ENCODE data around the gene COL4A2.
"Not testable (repeated sequence)": the region's sequence is repeated elsewhere in the genome, so short reads cannot be mapped to it uniquely, and the experiment has no call there.

The COL4A2 gene

DNA sequence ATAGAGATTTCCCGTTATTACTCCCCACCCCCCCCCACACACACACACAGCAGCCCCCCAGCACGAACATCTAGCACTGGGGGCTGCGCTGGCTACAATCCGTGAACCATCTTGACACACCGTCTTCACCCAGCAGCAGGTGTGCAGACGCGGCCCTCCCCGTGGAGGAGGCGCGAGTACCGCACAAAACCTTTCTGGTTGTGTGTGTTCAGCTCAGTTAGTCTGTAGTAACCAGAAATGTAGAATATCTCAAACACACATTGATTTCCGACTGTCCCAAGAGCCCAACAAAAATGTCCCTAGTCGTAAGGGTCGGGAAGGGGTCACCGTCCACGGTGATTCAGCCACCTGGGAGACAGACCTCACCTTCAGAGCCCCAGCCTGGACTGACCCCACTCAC, 131.7 kb downstream of the COL4A2 start:
- DNase-seq (ENCODE audit: low read depth), result no peak

DNA sequence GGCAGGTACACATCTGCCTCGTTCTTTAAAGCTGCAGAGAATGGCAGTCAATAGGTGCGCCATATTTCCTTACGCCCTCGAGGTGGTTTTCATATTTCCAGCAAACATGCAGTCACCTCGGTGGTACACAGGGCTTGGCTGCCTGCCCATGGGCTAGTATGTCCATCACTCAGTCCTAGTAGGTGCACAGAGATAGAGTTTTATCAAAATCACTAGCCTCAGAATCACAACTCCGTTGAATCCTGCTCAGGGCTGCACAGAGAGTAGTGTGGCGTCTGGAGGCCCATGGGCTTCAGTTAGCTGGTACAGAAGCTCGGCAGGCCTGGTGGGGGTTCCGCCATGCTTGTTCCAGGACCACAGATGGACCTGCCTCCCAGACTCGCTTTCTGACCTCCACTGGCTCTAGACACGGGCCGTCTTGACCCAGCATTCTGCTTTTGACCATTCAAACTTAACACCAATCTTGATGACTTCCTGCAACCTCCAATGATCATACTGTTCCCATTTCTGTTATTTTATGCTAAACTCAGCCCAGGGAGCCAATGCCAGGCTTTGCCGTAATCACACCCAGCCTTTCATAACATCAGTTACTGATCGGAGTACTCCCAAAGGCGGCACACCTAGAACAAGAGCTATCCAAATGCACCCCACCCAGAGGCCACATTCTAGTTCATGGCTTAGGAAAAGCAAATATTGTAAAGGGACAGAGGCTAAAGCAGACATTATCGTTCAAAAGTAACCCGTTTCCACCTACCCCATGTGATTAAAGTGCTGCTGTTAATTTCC, 134.1 kb downstream of the COL4A2 start:
- no peak for DNase-seq (ENCODE audit: low read depth)

DNA sequence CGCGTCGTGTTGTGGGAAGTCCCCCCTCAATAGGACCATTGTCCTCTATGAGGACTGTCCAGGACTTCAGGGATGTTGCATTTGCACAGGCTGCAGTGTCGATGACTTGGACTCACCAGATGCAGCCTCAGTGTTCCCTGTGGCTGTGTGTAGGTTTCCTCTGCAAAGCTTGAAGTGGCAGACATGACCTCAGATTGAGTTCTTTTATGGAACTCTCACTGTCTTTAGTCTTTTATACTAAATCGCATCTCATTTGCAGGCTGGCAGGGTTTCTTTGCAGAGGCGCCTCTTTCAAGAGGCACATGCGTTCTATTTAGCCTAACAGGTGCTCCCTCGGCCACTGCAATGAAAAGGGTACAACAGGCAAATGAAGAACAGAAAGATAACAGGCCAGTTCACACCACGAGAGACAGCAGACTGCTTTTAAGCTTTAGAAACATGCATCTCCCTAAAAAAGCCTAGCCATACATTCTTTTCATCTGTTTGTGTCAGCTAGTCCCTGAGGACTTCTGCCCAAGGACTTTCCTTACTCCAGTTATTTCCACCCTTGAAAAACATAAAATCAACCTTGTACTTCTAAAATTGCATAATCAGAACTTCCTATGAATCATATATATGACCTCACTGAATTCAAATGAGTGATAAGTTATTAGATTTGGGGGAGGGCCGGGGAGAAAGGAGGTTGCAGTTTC, 136.0 kb downstream of the COL4A2 start:
- DNase-seq (ENCODE audit: low read depth), result no peak

DNA sequence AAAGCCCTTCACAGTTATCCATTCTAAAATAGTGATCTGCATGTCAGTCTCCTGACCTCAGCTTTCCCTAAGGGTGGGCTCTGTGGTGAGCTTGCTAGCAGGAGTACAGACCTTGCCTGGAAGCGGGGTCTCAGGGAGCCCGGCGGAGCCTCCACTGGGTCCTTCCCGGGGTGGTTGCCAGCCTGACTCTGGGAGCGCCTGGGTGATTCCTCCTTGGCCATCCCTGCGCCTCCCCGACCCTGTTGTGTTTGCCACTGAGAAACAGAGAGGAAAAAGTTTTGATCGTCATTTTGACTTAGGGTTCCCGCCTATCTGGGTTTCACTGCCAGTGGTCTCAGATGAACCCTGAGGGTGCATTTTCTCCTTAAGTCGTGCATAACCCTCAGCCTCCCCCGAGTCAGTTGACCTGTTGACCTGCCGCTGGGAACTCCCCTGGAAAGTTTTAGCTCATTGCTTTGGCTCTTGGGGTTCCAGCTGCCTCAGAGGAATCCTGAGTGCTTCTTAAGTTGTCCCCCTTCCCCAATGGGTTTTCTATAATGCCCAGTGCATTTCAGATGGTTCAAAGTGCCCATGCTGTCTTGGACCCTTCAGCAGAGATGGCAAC, 136.6 kb downstream of the COL4A2 start:
- no peak for DNase-seq (ENCODE audit: low read depth)

GRCh38 chr13:110444226-110444653, 137.2 kb downstream of the COL4A2 start:
- no peak for DNase-seq (ENCODE audit: low read depth)

DNA sequence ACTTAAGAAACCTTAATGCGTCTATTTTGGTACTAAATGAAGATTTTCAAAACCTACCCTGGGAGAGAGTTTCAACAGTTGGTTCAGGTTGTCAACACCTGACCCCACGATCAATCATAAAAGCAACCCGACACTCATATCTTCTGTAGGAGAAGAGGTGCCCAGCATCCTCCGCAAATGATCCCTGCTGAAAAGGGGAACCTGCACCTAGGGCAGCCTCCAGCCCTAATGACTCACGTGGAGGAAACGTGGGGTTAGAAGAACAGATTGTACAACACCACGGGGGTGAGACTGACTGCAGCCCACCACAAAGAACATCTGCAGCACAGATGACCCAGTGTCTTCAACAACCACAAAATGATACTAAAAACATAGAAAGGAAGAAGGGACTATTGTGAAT, 138.1 kb downstream of the COL4A2 start:
- DNase-seq (ENCODE audit: low read depth), result no peak

GRCh38 chr13:110445722-110446574, 138.9 kb downstream of the COL4A2 start:
- DNase-seq (ENCODE audit: low read depth), result no peak

DNA sequence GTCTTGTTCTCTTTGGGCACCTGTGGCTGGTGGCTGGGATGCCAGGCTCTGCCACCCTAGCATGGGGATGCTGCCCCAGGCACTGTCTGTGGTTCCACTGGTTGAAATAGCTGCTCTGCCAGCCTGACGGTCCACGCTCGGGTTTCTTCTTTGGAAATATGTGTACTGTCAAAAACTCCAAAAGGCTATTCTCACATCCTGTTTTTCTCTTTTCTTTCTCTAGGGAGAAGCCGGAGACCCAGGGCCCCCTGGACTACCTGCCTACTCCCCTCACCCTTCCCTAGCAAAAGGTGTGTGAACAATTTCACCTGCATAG, 139.4 kb downstream of the COL4A2 start:
- no peak for DNase-seq (ENCODE audit: low read depth)

DNA sequence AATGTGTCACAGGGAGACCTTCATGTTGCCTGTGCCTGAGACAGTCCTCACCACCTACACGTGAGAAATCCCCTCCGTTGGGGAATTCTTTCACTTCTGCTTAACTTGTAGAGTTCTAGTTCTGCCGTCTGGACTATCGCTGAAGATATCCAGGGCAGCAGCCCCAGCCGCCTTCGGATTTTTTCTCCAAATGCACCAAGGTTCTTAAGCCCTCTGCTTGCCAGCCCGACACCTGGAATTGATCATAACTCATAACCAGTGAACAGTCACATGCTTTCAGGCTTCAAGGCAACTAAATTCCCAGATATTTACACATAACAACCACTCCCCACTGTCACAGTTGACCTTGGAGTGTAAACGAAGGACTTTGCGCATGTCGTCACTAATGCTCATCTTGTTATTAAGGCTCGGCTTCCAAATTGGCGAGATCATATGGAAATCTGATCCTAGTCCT, 140.0 kb downstream of the COL4A2 start:
- no peak for DNase-seq (ENCODE audit: low read depth)

DNA sequence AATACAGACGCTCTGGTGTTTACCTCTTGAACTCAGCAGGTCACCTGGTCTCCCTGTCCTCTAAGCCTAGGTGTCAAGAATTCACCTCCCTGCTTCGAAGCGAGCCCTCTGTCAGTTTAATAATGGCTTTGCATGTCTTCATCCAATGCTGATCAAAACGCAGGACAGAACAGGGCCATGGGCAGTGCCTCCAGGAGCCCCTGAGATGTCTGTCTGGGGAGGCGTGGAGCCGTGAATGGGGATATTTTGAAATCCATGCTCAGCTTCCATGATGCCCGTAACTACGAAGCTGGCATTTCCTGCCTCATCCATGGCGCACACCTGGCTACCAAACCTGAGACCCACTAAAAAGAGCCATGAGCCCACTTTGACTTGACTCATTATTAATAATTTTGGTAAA, 140.7 kb downstream of the COL4A2 start:
- no peak for DNase-seq (ENCODE audit: low read depth)

- no peak for DNase-seq (ENCODE audit: low read depth)
Measured at GRCh38 chr13:110448230-110448629, 141.1 kb downstream of the COL4A2 start.

DNA sequence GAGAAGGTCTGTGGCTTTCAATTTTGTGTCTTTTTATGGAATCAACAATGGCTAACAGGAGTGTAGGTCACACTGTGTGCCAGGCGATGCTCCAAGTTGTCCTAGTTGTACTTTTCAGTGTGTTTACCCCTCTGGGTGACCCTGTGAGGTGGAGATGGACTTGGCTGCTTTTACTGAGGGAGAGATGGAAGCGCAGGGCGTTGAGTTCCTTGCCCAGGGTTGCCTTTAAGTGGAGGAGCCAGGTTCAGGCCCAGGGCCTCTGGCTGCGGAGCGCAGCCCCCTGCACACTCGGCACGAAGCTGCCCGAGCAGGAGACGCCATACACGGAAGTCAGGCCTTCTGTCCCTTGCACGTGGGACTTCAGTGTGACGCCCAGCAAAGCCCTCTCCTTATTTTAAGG, 141.6 kb downstream of the COL4A2 start:
- DNase-seq (ENCODE audit: low read depth), result no peak

DNA sequence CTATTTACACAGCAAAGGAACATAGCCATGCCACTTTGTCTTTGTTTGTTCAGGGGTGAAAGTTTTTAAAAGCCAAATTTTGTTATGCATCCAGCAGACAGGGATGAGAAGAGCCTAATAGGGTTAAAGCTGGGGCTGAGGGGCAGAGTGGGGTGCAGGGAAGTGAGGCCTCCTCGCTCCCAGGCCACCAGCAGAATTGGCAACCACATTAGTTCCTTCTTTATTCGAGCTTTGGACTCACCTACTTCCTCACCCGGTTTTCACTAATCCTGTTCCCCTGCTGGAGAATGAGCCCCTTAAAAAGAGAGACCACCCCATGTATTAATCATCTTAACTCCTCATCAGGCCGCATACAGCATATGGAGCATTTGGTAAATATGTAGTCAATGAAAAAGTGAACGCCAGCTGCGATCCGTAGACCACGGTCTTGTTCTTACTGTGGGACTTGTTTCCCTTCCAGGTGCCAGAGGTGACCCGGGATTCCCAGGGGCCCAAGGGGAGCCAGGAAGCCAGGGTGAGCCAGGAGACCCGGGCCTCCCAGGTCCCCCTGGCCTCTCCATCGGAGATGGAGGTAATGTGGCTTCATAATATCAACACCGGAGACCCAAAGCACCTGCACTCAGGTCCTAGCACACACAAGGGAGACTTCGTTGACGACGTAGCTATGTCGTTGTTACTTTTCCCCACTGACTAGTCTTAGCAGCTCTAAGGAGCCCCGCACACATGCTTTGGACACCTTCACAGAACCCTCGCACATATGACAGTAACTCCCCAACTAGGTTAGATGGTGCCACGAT, 142.3 kb downstream of the COL4A2 start:
- DNase-seq (ENCODE audit: low read depth), result no peak

GRCh38 chr13:110450016-110450900, 143.2 kb downstream of the COL4A2 start:
- DNase-seq (ENCODE audit: low read depth), result no peak

DNA sequence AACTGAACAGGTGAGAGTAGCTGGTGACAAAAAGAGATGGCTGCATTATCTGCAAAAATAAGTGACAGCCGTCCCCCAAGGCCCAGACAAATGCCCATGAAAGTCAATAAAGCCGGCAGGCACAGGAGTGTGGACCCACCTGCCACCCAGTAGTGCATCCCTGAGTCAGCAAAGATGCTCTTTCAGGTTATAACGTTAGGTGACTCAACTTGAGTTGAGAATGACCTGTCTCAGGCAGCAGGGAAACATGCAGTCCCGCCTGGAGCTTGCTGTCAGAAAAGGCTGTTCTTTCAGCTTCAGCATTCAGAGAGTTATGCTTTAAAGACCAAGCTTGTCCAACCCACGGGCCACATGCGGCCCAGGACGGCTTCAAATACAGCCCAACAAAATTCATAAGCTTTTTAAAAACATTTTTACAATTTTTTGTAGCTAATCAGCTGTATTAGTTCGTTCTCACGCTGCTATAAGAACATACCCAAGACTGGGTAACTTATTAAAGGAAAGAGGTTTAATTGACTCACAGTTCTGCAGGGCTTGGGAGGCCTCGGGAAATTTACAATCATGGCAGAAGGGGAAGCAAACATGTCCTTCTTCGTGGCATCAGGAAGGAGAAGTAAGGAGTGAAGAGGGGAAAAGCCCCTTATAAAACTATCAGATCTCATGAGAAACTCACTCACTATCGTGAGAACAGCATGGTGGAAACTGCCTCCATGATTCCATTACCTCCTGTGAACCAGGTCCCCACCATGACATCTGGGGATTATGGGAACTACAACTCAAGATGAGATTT, 144.1 kb downstream of the COL4A2 start:
- no peak for DNase-seq (ENCODE audit: low read depth)

DNA sequence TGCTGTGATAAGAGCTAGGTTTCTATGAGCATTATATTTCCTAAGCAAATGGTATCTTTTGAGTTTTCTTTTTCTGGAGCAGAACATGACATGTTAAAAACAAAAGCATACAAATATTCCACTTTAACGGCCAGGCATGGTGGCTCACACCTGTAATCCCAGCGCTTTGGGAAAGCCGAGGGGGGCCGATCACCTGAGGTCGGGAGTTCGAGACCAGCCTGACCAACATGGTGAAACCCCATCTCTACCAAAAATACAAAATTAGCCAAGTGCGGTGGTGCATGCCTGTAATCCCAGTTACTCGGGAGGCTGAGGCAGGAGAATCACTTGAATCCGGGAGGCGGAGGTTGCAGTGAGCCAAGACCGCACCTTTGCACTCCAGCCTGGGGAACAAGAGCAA, 146.0 kb downstream of the COL4A2 start:
- not testable (repeated sequence) for DNase-seq (ENCODE audit: low read depth)

DNA sequence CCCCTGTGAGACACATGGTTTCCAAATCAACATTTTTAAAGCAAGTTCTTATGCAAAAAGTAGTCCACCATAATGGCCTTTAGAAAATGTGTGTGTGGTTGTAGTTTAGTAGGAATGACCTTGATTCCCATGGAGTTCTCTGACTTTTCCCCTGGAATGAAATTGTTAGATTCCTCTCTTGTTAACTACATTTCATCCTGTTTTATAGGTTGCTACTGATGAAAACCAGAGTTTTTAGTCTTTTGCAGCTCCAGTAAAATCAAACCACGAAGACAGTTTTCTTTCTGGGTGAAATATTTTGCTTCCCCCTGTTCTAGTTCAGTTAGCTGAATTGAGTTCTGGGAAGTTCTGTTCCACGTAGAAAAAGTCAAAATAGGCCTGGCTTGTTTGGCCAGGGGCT, 146.7 kb downstream of the COL4A2 start:
- DNase-seq (ENCODE audit: low read depth), result no peak

- DNase-seq (ENCODE audit: low read depth), result no peak
Measured at GRCh38 chr13:110454227-110454859, 147.3 kb downstream of the COL4A2 start.

DNA sequence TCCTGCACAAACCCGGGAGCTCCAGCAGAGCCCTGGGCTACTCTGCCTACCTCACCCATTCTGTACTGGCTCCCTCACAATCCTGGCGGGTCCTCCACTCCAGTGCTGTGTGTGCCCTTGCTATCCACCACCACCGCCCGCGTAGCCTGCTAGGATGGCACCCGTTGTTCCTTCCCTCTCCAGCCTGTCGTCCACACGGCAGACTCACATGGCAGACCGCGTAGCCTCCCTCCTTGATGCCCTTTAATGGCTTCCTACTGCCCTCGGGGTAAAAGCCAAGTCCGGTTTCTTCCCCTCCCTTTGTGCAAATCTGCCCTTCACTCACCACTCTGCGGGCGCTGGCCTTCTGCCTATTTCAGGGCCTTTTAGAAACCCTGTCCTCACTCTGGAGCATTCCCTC, 147.9 kb downstream of the COL4A2 start:
- DNase-seq (ENCODE audit: low read depth), result no peak

All from stimulated activated CD8-positive, alpha-beta memory T cell treated with anti-CD3 and anti-CD28 coated beads, Interleukin-4, amount 100 ng/mL, for 24 hours (primary cell).